ENCODE results near the gene S100A3. TPM values are rescaled to one million over a fixed set of nuclear protein-coding genes. Genes with fewer than 3 reads are reported as not detected.

Gene S100A3
- total and polyA plus RNA-seq, 2 of the 13 experiments (the other 11 are each of a cell fraction or from before 2014, with no cell fraction given) = 2.5 to 4.5 TPM

DNA sequence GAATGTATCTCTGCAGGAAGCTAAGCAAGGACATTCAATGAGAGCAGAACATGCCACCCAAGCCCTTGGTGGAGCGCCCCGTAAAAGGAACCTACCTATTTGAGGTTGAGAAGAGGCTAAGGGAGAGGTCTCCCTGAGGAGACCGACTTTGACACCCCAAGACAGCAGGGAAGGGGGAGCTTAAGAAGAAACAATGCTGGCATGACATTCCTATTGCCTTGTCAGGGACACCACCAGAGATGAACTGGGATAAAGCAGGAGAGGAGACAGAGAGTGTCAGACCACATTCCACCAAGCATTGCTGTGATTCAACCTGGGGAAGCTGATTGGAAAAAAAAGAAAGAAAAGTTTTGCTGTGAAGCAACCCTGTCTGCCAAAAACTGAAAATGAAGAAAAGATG is 29.9 kb upstream of the S100A3 start:
- Histone ChIP-seq H3K4me1 (ENCODE audit: insufficient read depth, low read length) (peaks cover 4% of the 10 kb centered on the region; the same call in 1 of the 2 replicates), H3K36me3 (replicated peaks in 1 of 2; ENCODE audit: control insufficient read depth in 1 of 2, insufficient read depth in 2 of 2, low read length in 2 of 2) (no peaks in the 10 kb centered on the region), H3K9ac (ENCODE audit: insufficient read depth, low read depth, low read length) (no peak overlapping the region), H3K79me2 (ENCODE audit: insufficient read depth, low read length) (no peaks in the 10 kb centered on the region), H3K9me3 (ENCODE audit: low read length) (no peaks in the 10 kb centered on the region), H3K4me2 (ENCODE audit: low read depth, low read length) (no peak overlapping the region), H3K27ac (ENCODE audit: extremely low read length, insufficient read depth, low read length) (no peak overlapping the region), H2AFZ (ENCODE audit: low read length) (no peak overlapping the region), H4K20me1 (ENCODE audit: insufficient read depth, low read length) (no peaks in the 10 kb centered on the region), H3K27me3 (ENCODE audit: control insufficient read depth in 1 of 2, insufficient read depth in 2 of 2, low read length in 2 of 2) (no peaks in the 10 kb centered on the region; a peak in 1 of 5 replicates), H3K4me3 (replicated peaks in 1 of 3; ENCODE audit: insufficient read depth in 1 of 3, low read depth in 2 of 3, low read length in 3 of 3) (no peak overlapping the region)
- ATAC-seq (no peak), FAIRE-seq (no peak), DNase-seq (ENCODE audit: low spot score) (no peak)
- ChIA-PET CTCF (ENCODE audit: low intra/inter-chr PET ratio, low total read pairs) (no interaction called here), POLR2A (interaction anchor here (1.4 to 1.5 kb wide), 2 partner anchors 11 to 59 kb away, joined by 3 read pairs; no protein-coding TSS in a partner anchor)
- BruUV-seq (replicated peaks) = no TSS peak
- intact Hi-C loops (cut with micrococcal nuclease; ENCODE audit: unreplicated experiment) = no loop called here
- in situ Hi-C loops (cut with HindIII; ENCODE audit: extremely low pct_ligation_motif_present, low pct_unique_long_range_greater_than_20kb) = no loop called here
- 30% methylated on average over 3 of the region's 3 CpGs for WGBS (ENCODE audit: low lambda C conversion rate)
- TF ChIP-seq ZNF501 (CRISPR knock-in tag; IDR thresholded peaks at IDR 0.05) = no peak
- TF ChIP-seq, protein P1, sequence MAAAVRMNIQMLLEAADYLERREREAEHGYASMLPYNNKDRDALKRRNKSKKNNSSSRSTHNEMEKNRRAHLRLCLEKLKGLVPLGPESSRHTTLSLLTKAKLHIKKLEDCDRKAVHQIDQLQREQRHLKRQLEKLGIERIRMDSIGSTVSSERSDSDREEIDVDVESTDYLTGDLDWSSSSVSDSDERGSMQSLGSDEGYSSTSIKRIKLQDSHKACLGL (CRISPR knock-in tag; IDR thresholded peaks at IDR 0.05) = no peak
- TF ChIP-seq, protein P2, sequence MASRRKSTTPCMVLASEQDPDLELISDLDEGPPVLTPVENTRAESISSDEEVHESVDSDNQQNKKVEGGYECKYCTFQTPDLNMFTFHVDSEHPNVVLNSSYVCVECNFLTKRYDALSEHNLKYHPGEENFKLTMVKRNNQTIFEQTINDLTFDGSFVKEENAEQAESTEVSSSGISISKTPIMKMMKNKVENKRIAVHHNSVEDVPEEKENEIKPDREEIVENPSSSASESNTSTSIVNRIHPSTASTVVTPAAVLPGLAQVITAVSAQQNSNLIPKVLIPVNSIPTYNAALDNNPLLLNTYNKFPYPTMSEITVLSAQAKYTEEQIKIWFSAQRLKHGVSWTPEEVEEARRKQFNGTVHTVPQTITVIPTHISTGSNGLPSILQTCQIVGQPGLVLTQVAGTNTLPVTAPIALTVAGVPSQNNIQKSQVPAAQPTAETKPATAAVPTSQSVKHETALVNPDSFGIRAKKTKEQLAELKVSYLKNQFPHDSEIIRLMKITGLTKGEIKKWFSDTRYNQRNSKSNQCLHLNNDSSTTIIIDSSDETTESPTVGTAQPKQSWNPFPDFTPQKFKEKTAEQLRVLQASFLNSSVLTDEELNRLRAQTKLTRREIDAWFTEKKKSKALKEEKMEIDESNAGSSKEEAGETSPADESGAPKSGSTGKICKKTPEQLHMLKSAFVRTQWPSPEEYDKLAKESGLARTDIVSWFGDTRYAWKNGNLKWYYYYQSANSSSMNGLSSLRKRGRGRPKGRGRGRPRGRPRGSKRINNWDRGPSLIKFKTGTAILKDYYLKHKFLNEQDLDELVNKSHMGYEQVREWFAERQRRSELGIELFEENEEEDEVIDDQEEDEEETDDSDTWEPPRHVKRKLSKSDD (CRISPR knock-in tag; IDR thresholded peaks at IDR 0.05; ENCODE audit: low read depth) = no peak
- TF ChIP-seq, protein P3, sequence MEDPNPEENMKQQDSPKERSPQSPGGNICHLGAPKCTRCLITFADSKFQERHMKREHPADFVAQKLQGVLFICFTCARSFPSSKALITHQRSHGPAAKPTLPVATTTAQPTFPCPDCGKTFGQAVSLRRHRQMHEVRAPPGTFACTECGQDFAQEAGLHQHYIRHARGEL (CRISPR knock-in tag; IDR thresholded peaks at IDR 0.05) = no peak
- no peak for TF ChIP-seq CBX1 (IDR thresholded peaks at IDR 0.05; ENCODE audit: low read depth)
- TF ChIP-seq, protein P4, sequence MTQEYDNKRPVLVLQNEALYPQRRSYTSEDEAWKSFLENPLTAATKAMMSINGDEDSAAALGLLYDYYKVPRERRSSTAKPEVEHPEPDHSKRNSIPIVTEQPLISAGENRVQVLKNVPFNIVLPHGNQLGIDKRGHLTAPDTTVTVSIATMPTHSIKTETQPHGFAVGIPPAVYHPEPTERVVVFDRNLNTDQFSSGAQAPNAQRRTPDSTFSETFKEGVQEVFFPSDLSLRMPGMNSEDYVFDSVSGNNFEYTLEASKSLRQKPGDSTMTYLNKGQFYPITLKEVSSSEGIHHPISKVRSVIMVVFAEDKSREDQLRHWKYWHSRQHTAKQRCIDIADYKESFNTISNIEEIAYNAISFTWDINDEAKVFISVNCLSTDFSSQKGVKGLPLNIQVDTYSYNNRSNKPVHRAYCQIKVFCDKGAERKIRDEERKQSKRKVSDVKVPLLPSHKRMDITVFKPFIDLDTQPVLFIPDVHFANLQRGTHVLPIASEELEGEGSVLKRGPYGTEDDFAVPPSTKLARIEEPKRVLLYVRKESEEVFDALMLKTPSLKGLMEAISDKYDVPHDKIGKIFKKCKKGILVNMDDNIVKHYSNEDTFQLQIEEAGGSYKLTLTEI (CRISPR knock-in tag; conservative IDR thresholded peaks at IDR 0.05) = no peak
- TF ChIP-seq, protein P5, sequence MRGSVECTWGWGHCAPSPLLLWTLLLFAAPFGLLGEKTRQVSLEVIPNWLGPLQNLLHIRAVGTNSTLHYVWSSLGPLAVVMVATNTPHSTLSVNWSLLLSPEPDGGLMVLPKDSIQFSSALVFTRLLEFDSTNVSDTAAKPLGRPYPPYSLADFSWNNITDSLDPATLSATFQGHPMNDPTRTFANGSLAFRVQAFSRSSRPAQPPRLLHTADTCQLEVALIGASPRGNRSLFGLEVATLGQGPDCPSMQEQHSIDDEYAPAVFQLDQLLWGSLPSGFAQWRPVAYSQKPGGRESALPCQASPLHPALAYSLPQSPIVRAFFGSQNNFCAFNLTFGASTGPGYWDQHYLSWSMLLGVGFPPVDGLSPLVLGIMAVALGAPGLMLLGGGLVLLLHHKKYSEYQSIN (CRISPR knock-in tag; IDR thresholded peaks at IDR 0.05; ENCODE audit: borderline replicate concordance) = no peak
- TF ChIP-seq, protein P6, sequence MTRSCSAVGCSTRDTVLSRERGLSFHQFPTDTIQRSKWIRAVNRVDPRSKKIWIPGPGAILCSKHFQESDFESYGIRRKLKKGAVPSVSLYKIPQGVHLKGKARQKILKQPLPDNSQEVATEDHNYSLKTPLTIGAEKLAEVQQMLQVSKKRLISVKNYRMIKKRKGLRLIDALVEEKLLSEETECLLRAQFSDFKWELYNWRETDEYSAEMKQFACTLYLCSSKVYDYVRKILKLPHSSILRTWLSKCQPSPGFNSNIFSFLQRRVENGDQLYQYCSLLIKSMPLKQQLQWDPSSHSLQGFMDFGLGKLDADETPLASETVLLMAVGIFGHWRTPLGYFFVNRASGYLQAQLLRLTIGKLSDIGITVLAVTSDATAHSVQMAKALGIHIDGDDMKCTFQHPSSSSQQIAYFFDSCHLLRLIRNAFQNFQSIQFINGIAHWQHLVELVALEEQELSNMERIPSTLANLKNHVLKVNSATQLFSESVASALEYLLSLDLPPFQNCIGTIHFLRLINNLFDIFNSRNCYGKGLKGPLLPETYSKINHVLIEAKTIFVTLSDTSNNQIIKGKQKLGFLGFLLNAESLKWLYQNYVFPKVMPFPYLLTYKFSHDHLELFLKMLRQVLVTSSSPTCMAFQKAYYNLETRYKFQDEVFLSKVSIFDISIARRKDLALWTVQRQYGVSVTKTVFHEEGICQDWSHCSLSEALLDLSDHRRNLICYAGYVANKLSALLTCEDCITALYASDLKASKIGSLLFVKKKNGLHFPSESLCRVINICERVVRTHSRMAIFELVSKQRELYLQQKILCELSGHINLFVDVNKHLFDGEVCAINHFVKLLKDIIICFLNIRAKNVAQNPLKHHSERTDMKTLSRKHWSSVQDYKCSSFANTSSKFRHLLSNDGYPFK (CRISPR knock-in tag; IDR thresholded peaks at IDR 0.05; ENCODE audit: borderline replicate concordance) = no peak
- no peak for TF ChIP-seq ZSCAN31 (CRISPR knock-in tag; IDR thresholded peaks at IDR 0.05; ENCODE audit: low read depth)
- no peak for TF ChIP-seq ZNF451 (CRISPR knock-in tag; IDR thresholded peaks at IDR 0.05)
- TF ChIP-seq, protein P7, sequence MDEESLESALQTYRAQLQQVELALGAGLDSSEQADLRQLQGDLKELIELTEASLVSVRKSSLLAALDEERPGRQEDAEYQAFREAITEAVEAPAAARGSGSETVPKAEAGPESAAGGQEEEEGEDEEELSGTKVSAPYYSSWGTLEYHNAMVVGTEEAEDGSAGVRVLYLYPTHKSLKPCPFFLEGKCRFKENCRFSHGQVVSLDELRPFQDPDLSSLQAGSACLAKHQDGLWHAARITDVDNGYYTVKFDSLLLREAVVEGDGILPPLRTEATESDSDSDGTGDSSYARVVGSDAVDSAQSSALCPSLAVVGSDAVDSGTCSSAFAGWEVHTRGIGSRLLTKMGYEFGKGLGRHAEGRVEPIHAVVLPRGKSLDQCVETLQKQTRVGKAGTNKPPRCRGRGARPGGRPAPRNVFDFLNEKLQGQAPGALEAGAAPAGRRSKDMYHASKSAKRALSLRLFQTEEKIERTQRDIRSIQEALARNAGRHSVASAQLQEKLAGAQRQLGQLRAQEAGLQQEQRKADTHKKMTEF (CRISPR knock-in tag; IDR thresholded peaks at IDR 0.05) = no peak
- no peak for TF ChIP-seq ZNF839 (CRISPR knock-in tag; IDR thresholded peaks at IDR 0.05; ENCODE audit: borderline replicate concordance)
- no peak for TF ChIP-seq KDM5A (IDR thresholded peaks at IDR 0.05; ENCODE audit: borderline replicate concordance, low read length)

All from HepG2 (cell line).